Stimulated activated CD4-positive, alpha-beta T cell treated with anti-CD3 and anti-CD28 coated beads, Interleukin-1b, Interleukin-23, amount 100 ng/mL, for 24 hours (primary cell): ENCODE results near the gene LOC128125822.
A peak's percentile ranks its signal among the peaks of the same experiment; 100 is the strongest.

Source experiments
- DNase-seq, 4 experiments: peaks; one replicate each; pipeline ENCODE4 v3.0.0-alpha.2; 2020; ENCODE audit warnings: low read depth in 4 of 4, low spot score in 1 of 4

The LOC128125822 gene

DNA sequence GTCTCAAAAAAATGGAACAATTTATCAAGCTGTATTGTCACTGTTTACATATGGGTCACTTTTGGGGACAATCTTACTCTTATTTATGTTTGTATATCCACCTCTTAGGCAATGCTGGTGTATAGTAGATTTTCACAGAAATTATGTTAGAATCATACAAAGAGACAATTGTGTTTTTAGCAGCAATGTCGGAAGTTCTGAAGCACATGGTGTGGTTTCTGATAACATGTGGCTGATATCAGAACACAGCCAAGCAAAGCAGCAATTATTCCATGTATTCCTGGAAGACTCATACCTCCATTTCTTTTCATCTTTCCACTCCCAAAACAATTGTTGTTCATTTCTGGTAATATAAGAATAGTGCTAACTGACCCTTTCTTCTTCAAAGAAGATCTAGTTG is 17.5 kb upstream of the LOC128125822 start:
- DNase-seq = no peak

DNA sequence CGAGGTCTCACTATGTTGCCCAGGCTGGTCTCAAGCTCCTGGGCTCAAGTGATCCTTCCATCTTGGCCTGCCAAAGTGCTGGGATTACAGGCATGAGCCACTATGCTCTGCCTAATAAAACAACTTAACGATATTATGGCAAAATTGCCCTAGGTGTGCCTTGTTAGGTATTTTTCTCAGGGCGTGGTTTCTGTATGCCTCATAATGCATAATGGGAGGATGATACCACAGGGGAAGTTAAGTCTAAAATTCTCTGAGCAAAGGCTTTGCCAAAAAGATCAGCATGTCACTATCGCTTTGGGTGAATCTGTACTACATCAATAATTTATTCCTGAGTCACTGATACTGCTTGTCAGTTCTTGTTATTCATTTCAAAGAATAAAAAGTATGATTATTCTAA is 15.9 kb upstream of the LOC128125822 start:
- no peak for DNase-seq

DNA sequence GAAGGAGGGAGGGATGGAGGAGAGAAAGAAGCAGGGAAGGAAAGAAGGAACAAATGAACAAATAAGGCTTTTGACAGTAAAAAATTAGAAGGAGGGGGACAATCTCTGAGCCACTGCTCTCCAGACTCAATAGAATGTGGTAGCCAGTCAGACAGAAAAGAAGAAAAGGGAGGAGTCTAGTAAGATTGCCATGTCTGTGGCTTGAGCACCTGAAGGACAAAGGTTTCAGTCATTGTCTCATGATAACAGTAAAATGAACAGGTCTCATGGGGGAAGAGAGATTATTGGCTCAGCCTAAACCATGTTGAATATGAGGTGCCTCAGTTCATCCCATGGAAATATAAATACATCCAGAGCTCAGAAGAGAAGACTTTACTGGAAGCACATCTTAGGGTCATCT is 14.0 kb upstream of the LOC128125822 start:
- DNase-seq = no peak

DNA sequence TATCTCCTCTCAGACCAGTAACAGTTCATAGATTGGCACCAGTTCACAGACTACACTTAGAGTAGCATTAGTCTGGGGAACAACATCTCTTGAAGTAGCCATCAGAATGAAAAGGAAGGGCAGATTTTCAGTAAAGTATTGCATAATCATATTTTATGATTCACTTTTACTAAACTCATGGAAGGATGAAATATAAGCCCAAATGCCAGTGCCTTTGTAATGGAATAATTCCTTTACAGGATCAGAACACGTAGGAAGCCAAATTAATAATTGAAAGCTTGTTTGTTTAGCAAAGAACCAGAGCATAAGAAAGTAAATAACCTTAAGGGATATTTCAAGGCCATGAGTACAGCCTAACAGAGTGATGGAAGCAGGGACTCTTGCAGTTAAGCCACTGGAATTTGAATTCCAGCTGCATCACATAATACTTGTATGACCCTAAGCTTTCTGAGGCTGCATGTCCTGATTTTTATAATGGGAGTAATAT is 11.4 kb upstream of the LOC128125822 start:
- no peak for DNase-seq

DNA sequence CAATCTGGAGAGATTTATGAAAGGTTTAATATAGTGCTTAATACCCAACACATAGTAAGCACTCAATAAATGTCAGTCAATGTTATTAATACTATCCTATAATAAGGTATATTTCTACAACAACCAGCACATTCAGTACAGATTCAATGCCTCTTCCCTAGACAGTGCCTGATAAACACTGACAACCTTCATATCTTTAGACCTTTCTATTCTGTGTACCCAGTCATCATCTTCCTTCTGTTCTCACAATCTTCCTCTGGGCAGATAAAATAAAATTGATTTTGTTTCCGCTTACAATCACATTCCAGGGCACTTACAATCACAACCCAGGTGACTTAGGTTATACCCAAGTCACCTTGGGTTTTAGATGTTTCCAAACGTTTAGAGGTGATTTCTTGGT is 11.0 kb upstream of the LOC128125822 start:
- no peak for DNase-seq

DNA sequence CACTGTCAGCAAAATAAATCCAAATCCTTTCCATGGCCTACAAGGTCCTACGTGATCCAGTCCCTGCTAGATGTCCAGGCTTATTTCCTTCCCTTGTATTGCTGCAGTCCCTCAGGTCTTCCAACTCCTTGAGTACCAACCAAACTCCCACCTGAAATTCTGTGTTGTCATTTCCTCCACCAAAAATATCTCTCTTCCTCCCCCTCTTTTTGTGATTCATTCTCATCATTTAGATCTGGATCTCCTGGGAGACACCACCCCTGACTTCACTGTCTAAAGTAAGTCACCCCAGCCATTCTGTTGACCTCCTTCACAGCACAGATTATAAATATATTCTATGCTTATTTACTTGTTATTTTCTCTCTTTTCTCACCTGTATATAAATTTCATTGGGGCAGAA is 9.0 kb upstream of the LOC128125822 start:
- DNase-seq = no peak

DNA sequence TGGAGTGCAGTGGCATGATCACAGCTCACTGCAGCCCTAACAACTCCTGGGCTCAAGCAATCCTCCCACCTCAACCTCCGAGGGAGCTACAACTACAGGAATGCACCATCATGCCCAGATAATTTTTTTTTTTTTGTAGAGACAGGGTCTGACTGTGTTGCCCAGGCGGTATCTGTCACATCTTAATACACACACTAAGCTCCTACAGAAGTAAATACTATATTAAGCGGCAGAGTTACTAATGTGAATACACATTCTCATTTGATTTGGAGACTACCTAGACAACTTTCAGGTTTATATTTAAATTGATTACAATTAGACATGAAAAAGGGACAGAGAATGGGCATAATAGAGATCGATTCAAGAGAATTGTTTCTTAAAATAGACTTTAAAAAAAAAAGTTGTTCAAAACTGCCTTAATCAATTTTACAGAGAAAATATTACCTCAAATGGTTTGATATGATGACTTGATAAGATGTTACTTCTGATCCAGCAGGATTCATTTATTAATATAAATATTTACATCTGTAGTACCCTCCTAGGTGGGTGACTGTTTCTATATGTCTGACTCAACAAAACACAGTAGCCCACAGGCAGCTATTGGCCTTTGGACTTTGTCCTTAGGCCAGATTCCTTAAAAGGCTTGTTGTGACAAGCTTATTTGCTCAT is 7.1 kb upstream of the LOC128125822 start:
- DNase-seq = no peak

DNA sequence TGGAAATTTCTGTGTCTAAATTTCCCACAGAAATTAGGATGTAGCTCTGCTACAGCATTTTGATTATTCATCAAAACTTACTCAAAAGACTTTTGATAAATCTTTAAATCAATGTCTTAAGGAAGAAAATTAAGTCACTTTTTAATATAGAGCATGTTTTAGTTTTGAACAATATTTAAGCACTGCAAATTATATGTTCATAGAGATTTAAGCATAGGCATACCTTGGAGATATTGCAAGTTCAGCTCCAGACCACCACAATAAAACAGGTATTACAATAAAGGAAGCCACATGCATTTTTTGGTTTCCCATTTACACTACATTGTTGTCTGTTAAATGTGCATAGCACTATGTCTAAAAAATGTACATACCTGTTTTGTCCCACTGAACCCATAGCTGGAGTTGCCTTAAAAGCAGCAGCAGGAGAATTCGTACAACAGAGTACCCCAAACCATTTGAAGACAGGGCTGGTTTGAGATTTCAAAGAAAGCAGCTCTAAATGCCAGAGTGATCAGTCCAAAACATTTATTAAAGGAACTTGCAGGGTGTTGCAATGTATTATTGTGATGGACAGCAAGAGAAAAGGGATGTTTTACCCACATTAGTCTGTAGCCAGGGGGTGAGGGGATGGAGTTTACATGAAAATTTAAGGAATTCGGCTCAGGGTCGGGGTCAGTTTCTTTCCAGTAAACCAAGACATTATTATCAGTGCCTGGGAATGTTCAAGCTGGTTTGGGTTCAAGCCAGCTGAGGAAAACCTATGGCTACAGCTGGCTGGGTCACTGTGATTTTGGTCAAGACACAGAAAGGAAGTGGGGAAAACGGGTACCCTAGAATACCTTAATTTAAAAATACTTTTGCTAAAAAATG is 6.3 kb upstream of the LOC128125822 start:
- no peak for DNase-seq

DNA sequence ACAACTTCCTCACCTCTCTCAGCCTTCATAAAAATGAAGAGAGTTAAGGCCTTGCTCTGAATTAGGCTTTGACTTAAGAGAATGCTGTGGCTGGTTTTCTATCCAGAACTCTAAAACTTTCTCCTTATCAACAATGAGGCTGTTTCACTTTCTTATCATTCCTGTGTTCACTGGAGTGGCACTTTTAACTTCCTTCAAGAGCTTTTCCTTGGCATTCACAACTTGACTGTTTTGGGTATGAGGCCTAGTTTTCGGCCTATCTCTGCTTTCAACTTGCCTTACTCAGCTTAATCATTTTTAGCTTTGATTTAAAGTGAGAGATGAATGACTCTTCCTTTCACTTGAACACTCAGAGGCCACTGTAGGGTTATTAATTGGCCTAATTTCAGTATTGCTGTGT is 4.3 kb upstream of the LOC128125822 start:
- DNase-seq = no peak

DNA sequence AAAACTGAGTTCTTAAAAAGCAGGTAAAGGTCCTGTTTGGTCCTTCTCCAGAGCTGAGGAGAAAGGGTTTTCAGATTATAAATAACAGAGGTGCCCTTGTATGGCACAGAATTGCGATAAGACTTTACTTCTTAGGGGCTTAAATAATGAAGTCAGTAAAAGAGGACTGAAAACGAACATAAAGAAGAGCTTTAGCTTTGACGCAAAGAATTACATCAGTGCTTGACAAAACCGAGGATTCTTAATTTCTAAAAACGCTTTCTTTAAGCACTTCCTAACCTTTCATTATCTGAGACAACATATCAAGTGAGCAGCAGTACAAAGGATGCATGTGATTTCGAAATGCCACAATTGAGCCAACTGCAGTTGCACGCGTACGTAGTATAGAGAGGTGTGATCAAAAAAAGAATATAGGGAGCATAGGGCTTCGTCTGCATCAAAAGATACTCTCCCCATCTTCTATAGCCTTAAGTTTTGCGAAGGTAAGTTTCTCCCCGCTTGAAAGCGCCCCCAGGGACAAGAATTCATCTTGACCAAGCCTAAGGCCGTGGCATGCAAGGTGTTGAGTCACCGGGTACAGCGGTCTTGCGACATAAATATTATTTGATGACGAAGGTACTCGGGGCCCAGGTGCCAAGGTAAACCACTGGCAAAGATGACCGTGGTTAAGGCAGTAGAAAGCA is 778 bp upstream of the LOC128125822 start:
- peak in 3 of 4 experiments; percentile 19 to 29 (median 24) for DNase-seq

DNA sequence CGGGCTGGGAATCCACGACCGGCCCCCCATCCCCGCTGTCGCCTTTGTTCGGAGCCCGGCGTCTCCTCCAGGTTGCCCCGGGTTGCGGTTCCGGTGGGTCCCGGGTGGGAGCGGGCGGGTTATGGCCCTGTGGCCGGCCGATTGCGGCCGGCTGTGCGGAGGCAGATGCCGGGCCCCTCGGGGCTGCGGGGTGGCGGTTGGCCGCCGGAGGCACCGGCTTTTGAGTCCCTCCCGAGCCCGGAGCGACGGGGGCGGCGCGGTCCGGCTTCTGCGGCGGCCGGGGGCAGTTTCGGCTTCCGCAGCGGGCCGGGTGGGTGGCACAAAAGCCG is 431 bp downstream of the LOC128125822 start:
- DNase-seq = peak in 1 of 4 experiments; percentile 3

DNA sequence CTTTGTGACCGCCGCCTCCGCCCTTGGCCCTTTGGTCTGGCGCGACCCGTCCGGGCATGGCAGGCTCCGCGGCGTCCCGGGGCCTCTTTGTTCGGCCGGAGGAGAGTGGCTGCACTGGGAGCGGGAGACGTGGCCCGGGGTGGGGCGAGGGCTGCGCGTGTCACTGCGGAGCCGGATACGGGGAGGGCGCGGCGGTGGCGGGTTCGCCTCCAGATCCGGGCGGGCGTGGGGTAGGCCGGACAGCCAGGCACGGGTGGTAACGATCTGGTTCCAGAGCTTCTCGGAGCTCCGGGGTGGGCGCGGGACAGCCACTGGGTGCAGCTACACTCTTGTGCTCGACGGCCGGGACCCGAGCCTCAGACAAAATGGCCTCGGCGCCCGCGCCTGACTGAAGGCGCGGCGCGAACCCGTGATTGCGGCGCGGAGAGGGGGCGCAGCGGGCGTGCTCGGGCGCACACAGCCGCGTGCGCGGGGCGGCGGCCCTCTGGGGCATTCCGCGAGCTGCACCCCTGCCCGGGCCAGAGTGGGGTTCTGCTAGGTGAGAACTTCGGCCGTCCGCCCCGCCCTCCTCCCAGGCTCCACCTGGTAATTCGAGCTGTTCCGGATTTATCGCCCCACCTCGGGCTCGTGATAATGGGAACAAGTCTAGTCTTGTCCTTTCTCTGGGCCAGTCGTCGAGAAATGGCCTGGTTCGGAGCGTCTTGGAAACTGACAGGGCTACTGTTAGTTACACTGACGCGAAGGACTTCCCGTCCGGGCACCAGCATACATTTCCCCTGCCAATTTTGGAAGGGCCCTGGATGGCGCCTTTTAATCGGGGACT is 1.0 kb downstream of the LOC128125822 start:
- peak; percentile 21 to 46 (median 42) for DNase-seq

DNA sequence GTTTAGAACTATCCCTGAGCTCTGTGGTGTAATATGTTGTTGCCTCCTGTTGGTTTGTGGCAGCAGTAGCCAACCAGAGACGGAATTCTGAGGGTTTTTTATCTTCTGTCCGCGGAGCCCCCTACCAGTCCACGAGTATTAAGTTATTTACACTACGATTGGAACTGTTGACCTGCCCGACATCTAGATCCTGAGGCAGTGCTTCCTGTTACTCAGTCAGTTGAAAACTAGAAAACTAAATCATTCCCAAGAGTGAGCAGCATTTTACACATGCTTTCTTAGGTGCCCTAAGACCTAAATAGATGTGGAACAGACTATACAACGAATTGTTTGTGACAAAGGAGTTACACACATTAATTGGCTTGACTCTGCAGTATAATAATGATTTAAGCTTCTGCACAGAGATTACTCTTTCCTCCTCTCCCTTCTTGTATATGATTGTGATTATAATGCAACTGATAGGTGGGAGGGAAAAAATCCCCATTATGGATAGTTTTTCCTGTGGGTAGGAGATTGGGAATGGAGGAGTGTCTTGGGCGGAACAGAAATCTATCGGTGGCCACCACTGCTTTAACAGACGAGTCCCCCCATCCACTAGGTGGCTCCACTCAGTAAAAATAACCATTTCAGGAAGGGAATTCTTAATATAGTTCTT is 1.7 kb downstream of the LOC128125822 start:
- DNase-seq = peak in 3 of 4 experiments; percentile 7 to 18 (median 13)

DNA sequence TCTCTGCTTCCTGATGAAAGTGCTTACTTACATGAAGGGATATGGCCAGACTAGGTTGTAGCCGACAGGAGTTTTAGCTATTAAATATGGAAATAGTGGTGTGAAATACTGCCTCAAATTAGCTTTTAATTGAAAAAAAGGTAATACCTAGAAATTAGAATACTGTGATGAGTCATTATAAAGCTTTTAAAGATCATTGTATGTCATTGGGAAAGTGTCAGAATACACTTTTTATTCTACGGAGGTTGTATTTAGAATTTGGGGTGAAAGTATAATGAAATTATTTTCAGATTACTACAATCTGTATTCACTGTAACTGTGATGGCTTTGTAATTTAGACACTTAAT is 2.2 kb downstream of the LOC128125822 start:
- no peak for DNase-seq

DNA sequence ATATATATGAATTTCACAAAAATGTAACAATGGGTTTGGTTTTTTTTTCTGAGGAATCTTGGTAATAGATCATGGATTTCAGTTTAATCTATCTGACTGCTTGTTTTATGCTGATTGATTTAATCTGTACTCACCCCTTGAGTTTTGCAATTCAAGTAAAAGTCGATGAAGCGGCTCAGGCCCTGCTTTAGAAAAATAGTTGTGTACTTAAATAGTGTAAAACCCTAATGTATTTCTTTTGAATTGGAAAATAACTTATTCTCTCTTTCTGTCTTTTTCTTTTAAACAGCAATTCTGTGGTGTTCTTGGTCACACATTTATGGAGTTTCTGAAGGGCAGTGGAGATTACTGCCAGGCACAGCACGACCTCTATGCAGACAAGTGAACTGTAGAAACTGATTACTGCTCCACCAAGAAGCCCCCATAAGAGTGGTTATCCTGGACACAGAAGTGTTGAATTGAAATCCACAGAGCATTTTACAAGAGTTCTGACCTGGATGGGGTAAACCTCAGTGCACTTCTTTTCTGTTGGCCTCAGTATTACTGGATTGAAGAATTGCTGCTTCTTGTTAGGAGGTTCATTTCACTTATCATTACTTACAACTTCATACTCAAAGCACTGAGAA is 4.0 kb downstream of the LOC128125822 start:
- no peak for DNase-seq

DNA sequence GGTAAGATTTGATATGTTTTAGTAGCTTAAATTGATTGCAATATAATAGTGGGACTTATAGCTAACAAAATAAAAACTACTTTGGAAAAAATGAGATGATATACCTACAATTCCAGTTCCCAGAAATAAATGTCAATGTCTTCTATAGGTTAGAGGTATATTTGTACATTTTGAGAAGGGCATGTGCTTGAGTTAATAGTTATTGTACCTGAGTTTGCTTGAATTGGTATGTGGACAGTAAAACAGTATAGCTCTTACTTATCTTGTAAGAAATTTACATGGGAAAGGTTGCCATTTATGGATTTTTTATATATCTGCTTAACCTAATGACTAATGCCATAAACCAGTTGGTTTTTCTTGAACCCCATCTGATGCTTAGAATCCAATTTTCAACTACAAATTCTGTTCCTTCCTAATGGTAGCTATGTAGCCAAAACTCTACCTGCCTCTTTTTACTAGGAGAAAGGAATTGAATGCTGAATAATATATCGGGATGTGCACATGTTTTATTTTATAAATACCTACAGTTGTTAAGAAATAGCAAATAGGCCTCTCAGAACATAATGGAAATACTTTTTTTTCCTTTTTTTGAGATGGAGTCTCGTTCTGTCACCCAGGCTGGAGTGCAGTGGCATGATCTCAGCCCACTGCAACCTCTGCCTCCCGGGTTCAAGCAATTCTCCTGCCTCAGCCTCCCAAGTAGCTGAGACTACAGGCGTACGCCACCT is 4.9 kb downstream of the LOC128125822 start:
- no peak for DNase-seq

DNA sequence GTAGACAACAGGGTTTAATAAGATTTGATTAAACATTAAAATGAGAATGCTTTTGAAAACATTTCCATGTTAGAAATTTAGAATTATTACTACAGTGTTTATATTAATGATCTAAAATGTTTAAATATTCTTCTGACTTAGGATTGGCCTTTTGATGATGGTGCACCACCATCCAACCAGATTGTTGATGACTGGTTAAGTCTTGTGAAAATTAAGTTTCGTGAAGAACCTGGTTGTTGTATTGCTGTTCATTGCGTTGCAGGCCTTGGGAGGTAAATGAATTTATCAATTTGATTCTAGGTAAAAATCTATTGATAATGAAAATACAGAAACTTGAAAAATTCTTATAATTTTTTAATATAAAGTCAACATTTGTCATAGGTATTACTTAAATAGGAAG is 6.5 kb downstream of the LOC128125822 start:
- DNase-seq = no peak

DNA sequence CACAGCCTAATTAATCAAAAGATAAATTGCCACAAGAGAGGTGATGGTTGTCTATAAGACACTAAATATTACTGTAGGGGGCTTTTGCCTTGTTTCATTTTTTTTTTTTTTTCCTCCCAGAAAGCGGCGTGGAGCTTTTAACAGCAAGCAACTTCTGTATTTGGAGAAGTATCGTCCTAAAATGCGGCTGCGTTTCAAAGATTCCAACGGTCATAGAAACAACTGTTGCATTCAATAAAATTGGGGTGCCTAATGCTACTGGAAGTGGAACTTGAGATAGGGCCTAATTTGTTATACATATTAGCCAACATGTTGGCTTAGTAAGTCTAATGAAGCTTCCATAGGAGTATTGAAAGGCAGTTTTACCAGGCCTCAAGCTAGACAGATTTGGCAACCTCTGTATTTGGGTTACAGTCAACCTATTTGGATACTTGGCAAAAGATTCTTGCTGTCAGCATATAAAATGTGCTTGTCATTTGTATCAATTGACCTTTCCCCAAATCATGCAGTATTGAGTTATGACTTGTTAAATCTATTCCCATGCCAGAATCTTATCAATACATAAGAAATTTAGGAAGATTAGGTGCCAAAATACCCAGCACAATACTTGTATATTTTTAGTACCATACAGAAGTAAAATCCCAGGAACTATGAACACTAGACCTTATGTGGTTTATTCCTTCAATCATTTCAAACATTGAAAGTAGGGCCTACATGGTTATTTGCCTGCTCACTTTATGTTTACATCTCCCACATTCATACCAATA is 7.8 kb downstream of the LOC128125822 start:
- DNase-seq = no peak

DNA sequence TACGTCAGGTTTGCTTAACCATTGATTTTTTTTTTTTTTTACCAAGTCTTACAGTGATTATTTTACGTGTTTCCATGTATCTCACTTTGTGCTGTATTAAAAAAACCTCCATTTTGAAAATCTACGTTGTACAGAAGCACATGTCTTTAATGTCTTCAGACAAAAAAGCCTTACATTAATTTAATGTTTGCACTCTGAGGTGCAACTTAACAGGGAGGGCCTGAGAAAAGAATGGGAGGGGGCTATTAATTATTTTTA is 8.4 kb downstream of the LOC128125822 start:
- no peak for DNase-seq
